Activated CD8-positive, alpha-beta memory T cell treated with anti-CD3 and anti-CD28 coated beads, Interleukin-2, amount 50 U/mL, for 24 hours (primary cell): ENCODE measurements around the gene FAM3D.

Experiments
- DNase-seq: peaks from one replicate; pipeline ENCODE4 v3.0.0-alpha.2; 2020; ENCODE audit errors: extremely low read depth

Gene FAM3D

DNA sequence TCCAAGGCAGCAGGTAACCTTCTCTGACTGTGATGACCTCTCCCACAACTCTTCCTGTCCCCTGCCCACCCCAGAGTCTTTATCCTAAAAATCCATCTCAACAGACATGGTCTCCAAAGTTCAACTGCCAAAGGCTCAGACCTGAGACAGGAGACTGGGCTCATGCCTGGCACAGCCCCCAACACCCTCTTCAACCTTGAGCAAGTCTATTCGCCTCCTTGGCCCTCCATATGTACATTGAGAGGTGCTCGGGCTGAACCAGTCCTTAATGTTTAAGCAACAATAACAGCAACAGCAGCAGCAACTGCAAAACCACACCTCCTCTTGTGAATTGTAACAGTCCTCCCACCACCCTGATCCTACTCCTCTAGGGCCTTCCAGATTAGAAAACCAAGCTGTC lies 9.9 kb downstream of the FAM3D start:
- DNase-seq: no peak

DNA sequence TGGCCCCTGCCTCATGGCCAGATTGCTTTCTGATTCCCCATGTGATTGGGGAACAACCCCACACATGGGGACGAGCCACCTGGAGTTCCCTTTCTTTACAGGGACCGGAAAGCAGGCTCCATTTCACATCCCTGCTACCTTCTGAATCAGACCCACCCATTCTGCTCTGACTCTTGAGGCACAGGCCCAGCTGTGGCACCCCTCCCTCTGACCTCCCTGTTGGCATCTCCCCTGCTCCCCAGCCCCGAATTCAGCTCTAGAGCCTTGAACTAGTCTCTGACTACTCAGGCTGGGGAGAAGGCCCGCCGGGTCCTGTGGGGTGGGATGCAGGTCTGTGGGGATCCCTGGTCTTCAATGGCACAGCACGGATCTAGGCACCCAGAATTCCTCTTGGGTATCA lies 12.1 kb downstream of the FAM3D start:
- no peak for DNase-seq

DNA sequence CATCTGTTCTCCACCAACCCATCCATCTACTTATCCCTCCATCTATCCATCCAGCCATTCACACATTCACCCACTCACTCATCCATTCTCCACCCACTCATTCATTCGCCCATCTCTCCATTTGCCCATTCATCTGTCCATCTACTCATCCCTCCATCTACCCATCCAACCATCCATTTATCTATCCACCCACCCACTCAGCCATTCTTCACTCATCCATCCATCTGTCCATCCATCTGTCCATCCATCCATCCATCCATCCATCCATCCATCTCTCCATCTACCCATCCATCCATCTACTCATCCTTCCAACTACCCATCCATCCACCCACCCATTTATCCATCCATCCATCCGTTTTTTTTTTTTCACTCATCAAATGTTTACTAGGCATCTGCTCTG lies 13.9 kb downstream of the FAM3D start:
- no peak for DNase-seq

DNA sequence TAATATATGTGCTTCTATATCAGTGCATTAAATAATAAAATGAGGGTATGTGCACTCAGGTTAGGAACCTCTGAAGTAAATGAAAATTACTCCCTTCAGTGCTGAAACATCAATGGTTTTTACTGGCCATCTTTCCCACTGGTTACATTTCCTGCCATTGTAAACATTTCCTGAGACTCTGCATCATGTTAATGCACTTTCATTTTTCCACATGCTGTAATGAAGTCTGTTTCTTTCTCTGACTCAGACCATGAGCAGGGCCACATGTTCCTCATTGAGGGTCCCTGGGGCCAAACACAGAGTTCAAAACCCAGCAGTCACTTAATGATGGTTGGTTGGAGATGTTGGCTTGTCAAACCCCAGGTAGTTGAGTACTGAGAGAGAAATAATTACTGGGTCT lies 15.3 kb downstream of the FAM3D start:
- no peak for DNase-seq

DNA sequence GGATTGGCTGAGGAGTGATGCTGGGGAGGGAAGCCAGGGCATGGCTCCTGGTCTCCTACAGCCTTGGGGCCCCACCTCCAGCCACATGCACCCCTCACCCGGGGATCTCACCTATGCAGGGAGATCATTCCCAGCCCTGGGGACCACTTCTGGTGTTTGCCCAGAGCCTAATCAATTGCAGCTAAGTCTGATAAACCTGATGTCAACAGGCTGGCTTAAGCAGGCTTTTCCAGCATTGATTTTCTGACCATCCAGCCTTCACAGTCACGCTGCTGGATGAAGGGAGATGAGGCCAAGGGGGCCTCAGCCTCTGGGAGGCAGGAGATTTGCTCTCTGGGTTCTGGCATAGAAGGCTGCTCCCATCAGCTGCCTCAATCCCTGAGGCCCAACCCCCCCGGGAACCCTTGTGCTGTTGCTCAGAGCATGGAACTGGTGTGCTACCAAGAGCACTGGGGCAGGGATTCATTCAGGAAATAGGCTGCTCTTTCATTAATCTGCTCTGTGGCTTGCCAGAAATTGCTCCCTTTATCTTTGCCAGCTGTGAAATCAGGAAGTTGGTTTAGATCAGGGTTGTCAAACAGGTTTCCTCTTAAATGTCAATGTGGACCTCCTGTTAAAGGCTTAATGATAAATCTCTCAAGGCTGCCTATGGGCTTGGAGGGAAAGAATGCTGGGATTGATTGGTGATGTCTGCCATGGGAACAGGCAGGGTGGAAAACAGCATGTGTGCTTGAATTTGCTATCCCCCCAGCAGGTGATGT lies 19.0 kb downstream of the FAM3D start:
- no peak for DNase-seq

DNA sequence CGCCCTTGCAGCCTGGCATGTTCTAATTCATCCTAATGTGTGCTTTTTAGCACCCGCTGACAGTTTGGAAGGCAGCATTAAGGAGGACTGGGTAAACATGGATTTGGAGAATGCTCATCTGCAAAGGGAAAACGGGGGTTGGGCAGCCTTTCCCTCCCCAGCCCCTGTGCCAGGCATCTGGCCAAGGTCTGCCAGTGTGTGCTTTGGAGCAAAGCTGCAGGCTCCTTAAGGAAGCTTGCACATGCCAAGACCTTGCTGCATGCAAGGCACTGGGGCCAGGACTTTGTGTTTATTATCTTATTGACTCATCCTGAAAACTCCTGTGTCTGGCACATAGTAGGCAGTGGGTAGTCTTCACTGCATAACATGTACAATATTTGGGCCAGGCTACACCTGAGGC lies 20.1 kb downstream of the FAM3D start:
- no peak for DNase-seq

DNA sequence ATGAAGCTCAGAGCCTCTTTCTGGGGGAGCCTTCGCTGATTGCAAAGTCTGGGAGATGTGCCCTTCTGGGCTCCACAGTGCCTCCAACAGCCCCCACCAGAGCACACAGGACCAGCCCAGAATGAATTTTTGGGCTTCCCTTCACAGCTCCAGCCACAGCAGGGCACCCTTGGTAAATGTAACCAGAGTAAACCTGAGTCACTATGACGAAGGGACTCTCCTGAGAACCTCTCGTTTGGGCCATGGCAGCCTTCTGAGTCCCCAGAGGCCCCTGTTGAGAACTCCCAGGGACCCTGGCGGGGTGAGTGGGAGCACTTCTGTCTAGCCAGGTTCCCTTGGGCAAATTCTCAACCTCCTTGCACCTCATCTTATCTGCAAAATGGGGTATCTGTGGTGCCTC lies 20.8 kb downstream of the FAM3D start:
- no peak for DNase-seq

DNA sequence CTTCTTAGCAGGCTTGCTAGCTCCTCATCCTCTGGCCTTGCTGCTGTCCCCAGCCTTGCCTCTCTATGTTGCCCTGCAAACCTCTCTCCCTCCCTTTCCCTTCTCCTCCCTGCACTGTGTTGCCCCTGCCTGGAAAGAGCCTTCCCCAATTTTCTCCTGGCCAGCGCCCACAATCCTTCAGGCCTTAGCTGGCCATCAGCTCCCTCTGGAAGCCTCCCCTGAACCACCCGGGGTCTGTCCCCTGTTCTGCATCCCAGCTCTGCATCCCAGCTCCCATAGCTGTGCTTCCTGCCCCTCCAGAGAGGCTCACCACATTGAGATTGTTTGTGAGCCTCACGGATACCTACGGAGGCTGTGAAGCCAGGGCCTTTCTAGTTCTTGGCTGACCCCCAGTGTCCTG lies 23.7 kb downstream of the FAM3D start:
- DNase-seq: no peak

DNA sequence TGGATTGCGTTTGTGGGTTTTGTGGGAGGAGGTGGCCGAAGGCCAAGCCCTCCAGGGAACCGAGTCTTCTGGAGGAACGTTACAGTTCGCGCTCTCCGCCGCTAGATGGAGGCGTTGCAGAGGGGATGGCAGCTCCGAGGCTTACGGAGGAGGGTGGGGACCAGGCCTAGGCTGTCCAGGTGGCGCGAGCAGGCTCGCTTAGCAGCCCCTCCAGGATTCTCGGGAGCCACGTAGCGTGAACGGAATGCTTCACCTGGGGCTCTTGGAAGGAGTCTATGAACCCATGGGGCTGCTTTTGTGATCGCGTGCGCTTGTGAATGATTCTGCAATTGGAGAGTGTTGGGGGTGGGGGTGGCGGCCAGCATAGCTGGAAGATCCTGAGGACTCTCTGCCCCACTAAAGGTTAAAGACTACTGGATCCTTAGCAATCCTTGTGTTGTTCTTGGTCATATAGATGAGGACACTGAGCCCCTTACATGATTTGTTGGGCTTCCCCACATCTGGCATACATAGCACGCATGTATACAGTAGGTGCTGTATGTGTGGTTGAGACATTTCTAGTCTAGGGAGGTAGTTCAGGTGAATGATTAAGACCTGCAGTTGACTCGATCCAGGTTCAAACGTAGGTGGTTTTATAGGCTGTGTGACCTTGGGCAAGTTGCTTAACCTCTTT lies 25.7 kb downstream of the FAM3D start:
- DNase-seq: peak; percentile 13

DNA sequence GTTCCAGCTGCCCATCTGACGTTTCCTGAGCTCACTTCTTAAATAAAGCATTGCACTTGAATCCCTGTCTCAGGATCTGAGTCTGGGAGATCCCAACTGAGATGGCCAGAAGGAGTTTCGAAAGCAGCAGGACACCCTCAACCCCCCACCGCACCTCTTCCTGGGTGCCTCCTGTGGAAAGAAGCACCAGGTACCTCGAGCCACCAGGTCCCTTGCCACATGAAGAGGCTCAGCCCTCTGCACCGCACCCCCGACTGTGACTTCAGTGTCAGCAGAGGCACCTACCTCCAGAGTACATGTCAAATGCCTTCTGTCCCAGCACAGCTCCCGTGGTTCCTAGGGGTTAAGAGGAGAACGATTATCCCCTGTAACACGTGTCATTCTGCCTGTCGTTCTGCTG lies 26.7 kb downstream of the FAM3D start:
- DNase-seq: no peak

DNA sequence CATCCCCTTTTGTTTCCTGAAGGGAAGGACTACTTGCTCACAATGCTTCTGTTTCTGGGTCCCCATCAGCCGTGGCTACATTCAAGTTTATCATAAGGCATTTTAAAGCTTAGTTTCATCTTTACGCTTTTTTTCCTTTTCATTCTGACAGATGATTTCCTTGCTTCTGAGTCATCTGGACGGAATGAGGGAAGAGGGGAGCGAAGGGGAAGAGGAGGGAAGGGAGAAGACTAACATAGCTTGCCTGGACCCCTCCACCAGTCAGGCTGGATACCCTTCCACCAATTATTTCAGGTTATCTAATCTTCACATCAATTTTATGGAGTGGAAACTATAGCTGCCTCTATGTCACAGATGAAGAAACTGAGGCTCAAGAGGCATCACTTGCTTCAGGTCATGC lies 27.6 kb downstream of the FAM3D start:
- DNase-seq: no peak

DNA sequence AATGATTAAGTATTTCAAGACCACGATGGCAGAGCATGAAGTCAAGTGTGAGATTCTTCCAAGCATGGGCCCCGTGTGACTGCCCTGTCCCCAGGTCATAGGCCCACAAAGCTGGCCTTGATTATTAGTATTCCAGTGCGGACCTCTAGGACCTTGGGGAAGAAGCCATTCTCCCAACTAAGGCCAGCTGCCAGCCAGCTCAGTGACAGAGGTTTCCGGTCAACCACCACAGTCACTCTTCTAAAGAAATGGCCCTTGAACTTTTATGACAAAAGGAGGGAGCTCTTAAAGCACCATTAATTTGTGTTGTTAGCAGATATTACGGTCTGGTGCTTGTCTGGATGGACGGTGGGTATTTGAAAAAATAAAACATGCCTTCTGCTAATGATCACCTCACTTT lies 28.0 kb downstream of the FAM3D start:
- no peak for DNase-seq

DNA sequence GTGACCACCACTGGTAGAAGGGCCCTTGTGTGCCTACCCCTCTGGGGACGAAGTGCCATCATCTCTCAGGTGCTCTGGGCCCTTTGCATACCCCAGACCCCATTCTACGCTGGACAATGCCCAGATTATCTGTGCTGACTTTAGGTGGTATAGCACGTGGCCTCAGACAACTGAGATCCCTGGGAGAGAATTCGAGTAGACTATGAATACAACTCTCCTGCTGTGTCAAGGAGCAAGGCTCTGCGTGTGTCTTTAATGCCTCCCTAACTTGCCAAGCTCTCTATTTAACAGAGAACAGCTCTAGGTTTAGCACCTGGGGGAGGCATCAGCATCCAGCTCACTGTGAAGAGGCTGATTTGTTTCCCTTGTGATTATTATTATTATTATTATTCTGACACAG lies 29.1 kb downstream of the FAM3D start:
- no peak for DNase-seq

DNA sequence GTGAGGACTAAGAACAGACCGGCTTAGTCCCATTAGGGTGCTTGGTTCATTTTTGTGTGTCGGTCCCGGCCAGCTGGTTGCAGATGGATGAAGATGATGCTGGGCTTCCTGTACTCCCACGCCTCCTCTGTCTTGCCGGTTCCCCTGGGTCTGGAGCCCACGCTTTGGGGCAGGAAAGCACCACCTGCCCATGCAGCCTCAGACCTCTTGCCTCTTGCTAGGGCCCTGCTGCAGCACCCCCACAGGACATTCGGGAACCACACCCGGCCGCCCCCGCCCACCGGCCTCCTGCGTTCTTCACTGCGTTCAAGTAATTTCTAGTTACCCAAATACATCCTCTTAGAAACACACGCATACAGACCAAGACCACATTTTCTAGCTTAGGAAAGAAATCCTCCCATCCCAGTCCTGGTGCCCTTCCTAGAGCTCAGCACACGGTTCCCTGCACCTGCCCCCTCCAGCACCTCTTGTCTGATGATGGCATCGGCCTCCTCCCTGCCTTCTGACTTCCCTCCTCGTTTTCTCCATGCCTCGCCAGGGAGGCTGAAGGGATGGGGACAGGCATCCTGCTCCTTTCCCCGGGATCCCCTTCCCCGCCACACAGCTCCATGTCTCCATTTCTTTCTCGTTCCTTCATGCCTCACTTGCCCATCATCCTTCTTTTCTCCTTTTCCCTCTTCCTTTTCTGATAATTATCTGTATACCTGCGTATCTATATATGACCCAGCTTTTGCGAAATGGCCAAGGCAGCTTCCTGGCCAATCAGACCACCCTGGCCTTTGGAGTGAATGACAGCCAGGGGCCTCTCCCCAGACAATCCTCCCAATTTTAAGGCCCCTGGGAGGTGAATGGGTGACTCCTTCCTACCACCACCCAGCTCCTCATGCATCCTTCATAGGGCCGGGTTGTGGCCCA lies 30.9 kb downstream of the FAM3D start:
- DNase-seq: no peak

DNA sequence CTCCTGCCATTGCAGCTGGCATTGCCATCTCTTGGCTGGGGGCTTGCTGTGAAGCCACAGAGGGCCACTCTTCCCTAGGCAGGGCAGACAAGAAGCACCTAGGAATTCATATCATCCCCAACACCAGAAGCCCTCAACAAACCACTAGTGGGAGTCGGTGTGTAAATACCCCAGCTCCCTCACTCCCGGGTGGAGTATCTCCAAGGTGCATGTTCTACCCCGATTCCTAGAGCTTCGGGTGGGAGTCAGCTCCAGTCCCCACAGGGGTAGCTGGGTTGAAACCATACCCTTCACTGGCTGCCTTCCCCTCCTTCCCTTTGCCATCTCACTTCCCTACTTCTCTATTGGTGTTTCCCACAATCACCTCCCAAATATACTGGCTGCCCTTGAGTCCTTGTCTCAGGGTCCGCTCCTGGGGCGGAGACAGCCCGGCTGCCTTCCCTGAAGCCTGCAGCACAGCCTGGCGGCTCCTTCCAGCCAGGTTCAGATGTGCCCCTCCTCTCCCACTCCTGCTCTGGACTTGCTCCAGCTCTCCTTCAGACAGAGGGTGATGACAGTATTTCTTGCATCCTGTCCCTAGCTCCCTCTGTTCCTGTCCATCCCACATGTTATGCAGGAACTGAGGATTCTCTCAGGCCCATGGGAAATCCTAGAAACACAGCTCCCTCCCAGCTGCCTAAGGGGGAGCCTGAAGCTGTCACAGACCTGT lies 33.3 kb downstream of the FAM3D start:
- DNase-seq: no peak

DNA sequence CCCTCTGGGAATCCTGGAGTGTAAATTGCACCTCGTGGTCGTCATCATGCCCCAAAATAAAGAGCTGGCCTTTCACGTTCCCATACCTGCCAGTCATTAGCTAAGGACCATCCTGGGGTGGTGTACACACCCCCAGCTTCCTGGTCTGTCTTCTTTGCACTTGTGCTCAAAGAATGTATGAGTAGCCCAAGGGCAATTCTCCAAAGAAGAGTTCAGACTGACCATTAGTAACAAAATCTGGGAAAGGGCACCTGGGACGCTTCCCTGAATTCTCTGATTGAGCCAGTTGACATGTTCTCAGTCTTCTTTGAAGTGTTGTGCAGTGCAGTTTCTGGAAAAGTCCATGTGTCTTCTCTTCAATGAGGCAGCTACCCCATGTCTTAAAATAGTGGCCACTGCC lies 34.8 kb downstream of the FAM3D start:
- no peak for DNase-seq

DNA sequence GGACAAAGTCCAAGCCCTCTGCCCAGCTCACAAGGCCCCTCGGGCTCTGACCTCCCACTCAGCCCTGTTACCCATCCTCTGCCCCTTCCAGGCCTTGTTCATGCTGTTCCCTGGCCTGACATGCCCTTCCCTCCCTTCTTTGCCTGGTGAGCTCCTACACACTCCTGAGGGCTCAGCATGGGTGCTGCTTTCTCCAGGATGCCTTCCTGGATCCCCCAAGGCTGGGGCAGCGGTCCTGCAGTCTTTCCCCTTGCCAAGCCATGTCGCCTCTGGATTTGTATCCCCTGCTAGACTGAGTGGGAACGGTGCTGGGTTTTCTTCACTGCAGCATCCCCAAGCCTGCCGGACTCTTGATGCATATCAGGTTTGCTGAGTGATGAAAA lies 35.9 kb downstream of the FAM3D start:
- no peak for DNase-seq

DNA sequence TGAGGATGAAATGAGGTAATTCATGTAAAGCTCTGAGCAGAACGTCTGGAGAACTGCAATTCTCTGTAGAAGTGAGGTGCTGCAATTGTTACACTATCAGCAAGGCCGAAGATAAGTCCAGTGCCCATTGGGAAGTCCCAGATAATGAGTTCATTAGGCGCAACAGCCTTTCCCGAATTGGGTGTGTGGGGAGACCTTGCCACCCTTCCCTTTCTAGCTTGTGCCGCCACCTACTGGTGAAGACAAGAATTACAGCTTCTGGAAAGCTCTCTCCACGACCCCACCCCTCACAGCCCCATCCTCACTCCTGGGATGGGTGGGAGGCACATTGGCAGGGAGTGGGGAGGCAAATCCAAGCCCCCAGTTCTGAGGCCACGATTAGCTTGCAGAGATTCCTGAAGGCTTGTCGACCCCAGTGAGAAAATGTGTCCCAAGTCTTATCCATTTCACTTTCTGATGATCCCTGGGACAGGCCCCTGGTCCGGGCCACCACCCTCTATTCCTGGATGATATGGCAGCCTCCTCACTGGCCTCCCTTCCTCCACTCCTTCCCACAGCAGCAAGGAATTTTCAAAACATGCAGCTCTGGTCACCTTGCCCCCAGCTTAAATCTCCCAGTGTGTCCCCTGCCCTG lies 36.4 kb downstream of the FAM3D start:
- DNase-seq: peak; percentile 26

DNA sequence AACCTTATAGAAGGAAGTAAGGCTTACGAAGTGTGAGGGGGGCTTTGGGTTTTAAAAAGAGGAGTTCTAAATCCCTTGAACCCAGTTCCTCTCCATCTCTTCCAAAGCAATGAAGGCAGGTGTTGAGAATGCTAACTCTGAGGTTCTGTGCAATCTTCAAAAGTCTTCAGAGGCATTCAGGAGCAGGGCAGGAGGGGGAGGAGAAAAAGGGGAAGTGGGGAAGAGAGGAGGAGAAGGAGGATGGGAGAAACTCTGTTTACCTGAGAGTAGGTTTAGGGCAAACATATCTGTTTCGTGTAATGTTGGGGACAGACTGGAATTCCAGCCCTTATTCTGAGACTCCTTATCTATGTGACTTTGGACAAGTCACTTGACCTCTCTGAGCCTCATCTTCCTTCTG lies 36.9 kb downstream of the FAM3D start:
- no peak for DNase-seq

DNA sequence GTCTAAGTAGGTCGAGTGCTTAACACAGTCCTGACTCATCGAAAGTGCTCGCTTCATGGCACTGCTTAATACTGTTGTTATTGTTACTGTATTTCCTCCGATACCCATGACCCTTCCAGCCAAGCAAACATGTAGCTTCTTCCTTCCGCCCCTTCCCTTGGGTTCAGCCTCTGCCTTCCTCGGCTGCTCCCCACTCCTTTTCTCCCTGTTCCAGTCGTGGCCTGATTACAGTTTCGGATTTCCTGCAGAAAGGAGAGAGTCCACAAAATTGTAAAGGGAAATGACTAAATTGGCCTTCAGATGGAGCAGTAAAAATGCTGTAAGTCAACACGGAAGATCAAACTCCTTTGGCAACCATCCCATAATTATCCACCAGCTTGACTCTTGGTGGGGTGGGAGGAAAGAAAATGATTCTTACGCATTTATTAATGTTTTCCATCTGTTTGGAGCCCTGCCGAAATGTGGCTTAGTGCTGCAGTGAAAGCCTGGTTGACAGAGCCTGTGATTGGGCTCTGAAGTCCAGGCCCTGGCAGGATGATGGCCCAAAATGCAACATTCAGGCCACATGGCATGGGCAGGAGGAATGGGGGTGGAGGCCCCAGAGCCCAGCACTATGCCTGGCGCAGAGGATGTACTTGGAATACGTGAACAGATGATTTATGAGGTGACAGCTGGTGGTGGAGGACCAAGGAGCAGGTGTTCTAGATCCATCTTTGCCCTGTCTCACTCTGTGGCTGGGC lies 37.6 kb downstream of the FAM3D start:
- DNase-seq: no peak

DNA sequence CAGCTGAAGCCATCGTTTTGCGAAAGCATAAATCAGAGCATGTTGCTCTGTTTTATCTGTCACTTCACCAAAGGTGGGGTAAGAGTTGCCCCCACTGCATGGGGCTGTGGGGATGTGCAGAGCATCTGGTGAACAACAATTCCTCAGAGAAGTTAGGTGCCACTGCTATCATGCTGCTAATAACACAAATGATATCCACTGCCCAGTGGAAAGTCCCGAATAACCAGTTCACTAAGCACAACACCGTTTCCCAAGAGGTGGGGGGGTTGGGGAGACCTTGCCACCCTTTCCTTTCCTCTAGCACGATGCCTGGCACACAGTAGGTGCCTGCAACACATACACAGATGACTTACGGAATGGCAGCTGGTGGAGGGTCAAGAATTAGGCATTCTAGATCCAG lies 38.6 kb downstream of the FAM3D start:
- no peak for DNase-seq
